Right hindlimb (tissue), 1 donor: ENCODE measurements around the gene SLC16A3.
A peak's percentile ranks its signal among the peaks of the same experiment; 100 is the strongest.

Experiments
- DNase-seq: peaks from one replicate; pipeline ENCODE4 v3.0.0-alpha.2; 2018

The SLC16A3 gene

DNA sequence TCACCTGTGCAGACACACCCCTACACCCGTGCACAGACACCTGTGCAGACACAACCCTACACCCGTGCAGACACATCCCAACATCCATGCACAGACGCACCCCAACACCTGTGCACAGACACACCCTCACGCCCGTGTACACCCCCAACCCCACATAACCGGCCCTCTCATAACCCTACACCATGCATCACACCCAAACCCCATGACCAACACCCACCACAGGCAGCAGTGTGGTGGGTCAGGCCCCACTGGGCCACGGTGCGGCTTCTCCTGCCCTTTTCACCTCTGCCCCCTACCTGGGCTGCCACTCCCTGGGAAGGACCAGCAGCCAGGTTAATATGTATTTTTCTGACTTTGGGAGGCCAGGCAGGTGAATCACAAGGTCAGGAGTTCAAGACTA lies 4.2 kb upstream of the SLC16A3 start:
- no peak for DNase-seq

- peak; percentile 30 for DNase-seq
These were observed 3.3 kb upstream of the SLC16A3 start for GRCh38 chr17:82225368-82226029.

GRCh38 chr17:82226146-82226808 lies 2.6 kb upstream of the SLC16A3 start:
- peak; percentile 20 for DNase-seq

DNA sequence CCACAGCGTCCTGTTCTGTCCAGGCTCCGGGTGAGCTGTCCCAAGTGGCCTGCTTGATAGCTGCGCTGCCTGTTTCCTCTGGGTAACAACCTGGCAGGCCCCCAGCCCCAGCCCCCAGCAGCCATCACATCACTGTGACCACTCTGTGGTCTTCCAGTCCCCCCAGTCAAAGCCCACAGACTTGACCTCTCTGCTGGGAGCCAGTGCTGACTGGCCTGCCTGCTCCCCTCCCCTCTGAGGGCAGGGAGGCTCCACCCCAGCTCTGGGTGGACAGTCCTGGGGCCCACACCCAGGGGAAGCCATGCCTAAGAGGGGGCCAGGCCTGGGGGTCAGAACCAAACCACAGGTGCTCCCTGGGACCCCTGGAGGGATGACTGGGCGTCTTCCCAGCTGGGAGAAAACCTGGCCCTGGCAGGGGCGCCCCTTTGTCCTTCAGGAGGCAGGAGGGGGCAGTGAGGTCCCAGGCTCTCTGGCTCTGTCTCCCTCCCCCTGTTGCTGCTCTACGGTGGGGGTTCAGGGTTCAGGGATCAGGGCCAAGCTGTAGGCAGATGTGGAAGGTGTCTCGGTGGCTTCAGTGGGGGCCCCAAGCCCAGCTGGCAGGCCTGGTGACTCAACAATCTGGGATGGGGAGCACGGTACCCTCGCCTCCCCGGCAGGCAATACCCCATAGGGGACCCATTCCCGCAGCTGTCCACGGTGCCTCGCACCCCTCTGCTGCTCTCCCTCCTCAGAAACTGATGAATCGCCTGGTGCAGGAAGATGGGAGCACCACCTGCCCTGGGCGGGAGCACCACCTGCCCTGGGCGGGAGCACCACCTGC lies 1.8 kb upstream of the SLC16A3 start:
- DNase-seq = peak; percentile 24

DNA sequence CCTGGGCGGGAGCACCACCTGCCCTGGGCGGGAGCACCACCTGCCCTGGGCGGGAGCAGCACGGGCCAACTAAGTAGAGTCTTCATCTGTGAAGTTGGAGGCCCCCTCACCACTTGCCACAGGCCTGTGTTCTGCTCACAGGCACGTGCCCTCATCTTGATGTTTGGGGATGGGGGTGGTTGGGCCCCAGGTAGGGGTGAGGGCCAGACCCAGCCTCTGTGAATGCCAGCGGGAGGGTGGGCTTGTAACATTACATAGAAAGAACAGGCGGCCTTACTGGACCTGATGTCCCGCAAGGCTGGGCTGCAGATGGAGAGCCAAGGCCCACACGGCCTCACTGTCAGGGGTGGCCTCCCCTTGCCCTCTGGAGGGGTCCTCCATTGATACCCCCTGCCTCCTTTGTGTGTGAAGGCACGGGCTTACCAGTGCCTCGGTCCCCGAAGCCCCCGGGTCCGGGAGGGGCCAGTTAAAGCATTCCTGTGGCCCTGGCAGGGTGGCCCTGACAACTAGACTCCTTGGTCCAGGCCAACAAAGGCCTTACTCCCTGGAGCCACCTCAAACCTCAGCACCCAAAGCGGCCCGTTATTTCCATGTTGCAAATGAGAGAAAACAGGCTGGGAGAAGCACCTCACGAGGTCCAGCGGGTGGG lies 1.1 kb upstream of the SLC16A3 start:
- no peak for DNase-seq

DNA sequence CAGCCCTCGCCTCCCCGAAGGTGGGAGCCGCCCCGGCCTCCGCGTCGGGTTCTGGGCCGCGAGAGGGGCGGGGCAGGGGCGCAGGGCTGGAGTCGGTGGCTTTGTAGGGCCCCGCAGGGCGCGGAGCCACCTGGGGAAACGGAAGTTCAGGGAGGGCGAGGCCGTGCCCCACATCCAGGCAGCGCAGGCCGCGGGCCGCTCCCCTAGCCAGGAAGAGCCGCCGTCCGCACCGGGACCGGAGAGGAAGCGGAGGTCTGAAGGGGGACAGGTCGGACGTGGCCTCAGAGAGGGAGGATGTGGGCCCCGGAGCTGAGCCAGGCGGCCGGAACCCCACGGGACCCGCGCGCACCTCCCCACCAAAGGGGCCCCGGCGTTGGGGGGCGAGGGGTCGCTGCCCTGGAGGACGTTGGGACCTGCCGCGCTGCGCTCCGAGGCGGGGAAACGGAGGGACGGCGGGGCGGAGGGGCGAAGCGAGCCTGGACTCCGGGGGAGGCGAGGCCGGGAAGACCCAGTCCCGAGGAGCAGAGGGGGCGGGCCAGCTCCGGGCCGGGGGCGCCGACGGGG lies 482 bp upstream of the SLC16A3 start:
- DNase-seq = peak; percentile 44

DNA sequence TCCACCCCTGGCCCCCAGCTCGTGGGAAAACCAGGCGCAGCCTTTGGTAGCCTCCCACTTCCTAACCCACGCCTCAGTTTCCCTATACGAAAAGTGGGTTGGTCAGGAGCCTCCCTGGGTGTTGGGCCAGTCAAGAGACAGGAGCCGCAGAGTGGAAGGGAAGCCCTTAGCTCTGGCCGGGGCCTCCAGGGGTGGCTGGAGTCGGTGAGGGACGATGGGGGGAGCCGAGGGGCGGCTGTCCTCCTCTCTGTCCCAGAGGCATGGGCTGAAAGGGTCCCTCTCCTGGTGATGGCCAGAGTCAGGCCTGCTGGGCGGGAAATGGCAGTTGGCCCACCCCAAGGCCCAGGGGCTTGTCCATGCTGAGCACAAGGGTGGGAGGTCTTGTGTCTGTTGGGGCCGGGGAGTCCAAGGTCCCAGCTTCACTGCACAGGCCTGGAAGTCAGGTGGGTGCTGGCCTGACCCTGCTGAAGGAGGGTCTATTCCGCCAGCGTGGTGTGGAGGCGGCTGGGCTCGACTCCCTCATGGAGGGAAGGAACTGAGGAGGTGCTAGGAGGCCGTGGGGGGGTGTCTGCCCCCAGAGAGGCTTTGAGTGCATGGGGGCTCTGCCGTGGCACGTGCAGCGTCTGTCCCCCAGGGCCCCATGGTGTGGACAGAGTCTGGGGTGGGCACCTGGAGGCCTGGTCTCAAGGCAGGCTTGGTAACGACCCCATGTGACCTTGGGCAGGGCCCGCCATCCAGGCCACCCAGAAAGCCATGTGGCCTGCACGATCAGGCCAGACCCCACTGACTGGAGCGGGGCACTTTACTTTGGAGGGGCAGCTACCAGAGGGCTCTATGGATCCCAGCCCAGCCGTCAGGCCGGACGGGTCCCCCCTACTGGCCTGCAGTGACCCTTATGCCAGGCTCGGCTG lies 1.1 kb downstream of the SLC16A3 start:
- peak; percentile 43 for DNase-seq

DNA sequence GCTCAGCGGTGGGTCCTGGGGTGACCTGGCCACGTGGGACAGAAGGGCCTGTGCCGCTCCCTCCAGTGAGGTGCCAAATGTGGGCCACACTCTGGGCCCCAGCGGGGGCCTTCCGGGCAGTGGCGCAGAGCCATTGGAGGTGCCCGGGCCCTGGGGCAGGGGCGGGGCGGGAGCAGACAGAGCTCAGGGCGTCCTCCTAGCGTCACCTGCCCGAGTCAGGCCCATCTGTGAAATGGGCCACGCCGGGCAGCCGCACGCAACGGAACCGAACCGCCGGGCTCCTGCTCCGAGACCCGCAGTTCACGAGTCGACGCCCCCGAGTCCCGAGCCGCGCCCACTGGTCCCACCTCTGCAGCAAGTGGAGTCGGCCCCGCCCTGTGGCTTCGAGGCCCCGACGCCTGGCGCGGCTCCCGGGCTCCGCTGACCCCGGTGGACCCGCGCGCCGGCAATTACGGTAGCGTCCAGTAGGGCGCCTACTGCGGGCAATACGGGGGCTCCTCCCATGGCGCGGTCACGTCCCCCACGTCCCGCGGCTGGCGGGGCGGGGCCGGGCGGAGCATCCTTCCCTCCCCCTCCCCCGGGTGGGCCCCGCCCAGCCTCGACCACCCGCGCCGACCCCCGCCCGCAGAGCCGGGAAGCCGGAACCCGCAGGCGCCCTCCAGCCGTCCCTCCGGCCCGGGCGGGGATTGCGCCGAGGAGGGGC lies 1.9 kb downstream of the SLC16A3 start:
- peak; percentile 89 for DNase-seq

DNA sequence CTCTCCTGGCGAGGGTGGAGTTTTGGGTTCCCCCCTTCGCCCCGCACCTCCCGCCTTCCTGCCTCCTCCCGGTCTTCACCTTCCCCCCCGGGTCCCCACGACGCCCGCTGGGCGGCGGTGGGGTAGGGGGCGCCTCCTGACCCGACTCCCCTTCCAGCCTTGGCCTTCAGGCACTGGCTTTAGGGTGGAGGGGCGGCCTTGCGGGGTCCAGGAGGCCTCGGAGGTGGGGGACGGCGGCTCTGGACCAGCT lies 2.4 kb downstream of the SLC16A3 start:
- no peak for DNase-seq

DNA sequence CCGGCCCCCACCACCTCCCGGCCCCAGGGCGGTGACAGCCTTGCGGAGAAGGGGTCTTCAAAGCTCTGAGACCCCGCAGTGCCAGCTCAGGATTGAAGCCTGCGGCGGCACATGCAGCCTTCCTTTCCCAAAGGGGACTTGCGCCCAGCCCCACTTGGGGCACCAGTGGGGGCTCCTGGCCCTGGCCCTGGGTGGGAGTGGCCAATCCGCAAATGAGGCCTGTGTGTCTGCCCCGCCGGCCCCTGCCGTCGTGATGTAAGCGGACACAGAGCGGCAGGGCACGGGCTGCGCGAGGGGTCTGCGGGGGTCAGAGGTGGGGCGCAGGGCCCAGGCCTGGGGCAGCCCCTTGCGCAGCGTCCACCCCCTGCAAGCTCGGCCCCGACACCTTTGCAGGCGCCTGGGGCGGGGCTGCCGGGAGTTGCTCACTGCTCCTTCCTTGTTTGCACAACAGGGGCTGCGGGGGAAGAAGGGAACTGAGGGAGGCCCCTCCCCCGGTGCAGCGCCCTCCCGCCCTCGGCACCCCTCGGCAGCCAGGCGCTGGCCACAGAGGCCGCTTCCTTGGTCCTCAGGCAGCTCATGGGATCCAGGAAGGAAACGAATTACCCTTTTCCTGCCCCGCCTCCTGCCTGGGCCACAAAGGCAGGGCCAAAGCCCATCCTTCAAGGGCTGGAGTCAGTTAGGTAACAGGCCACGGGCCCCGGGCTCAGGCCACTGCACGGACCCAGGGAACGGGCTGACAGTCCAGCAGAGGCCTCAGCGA lies 2.9 kb downstream of the SLC16A3 start:
- DNase-seq = peak; percentile 73

DNA sequence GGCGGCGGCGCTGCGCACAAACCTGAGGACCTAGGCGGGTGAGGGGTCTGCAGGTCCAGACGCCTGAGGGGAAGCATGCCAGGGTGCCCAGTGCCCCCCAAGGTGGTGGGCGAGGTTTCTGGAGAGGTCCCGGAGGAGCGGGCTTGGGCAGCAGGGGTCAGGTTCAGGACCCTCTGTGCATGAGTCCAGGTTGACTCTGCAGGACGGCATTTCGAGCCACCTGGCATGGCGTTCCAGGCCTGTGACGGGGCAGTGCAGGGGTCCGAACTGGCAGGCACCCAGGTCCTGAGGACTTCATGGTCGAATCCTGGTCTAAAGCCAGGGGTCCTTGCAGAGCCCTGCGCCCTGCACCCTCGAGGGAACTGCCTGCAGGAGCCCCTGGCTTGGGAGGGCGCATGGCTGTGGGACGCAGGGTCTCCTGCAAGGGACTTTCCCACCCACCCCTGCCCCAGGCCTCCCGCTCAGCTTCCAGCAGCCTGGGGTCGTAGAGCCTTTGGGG lies 3.5 kb downstream of the SLC16A3 start:
- peak; percentile 40 for DNase-seq

DNA sequence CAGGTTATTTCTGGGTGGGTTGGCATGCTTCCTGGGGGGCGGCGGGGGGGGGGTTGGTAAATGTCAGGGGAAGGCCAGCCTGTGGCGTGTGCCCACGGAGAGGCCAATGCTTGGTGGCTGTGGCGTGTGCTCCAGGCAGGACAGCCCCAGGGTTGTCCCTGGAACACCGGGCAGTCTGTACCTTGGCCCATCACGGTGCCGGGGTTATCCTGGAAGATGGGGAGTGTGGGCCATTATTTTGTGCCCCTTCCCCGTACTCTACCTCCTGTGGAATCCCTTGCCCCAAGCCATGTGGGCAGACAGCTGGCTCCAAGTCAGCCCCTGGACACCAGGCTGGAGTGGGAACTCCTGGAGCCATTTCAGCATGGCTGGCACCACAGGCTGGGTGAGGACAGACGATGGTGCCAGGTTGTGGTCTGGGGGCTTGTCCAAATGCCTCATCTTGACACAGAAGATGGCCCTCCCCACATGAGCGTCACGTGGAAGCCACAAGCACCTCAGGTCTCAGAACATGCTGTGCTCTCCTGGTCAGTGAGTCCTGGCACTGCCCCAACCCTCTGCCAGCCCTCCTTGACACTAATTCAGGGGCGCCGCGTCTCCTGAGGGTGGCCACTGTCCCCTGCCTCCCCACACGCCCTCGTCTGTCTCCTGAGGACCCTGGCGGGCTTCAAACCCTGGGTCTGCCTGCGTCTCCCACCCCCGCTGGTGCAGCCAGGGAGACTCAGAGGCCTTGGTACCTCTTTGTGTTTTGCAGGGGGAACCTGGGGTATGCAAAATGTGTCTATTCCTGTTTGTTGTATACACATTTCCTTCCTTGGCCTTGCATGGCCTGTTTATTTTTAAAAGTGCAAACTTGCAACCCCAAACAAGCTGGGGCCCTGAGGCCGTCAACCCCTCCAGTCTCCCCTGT lies 4.3 kb downstream of the SLC16A3 start:
- peak; percentile 33 for DNase-seq

DNA sequence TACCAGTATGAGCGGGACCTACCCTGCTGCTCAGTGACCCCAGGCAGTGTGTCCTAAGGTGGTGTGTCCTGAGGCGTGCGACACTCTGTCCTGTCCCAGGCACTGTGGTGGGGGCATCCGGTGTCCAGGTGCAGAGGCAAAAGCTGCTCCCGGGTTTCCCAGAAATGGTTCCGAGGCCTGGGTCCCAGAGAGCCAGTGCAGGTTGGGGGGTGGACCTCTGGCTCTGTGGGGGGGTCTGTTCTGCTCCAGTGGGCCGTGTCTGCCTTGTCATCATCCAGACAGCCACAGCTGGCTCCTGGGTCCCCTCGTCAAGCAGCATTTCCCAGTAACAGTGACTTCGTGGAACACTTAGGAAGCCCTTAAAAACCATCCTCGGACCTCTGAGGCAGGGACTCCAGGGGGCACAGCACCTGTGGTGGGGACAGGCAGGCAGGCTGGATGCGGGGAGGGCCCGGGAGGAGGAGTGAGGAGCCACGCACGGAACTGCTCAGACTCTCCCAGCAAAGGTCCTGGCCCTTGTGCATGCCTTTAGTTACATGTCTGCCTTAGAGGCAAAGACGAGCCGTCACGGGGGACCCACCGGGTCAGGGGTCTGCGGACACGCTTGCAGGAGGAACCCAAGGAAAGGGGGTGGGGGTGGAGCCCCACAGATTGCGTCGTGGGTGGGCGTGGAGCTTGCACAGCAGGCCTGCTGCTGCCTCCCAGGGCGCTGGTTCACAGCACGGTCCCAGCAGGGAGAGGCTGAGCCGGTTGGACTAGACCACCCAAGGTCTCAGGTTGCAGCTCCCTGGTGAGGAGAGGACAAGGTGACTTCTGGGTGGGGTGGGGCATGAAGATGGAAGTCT lies 5.6 kb downstream of the SLC16A3 start:
- DNase-seq = peak; percentile 20

GRCh38 chr17:82235056-82235774 lies 6.4 kb downstream of the SLC16A3 start:
- no peak for DNase-seq

- DNase-seq = no peak
These were observed 6.9 kb downstream of the SLC16A3 start for GRCh38 chr17:82235775-82236141.

DNA sequence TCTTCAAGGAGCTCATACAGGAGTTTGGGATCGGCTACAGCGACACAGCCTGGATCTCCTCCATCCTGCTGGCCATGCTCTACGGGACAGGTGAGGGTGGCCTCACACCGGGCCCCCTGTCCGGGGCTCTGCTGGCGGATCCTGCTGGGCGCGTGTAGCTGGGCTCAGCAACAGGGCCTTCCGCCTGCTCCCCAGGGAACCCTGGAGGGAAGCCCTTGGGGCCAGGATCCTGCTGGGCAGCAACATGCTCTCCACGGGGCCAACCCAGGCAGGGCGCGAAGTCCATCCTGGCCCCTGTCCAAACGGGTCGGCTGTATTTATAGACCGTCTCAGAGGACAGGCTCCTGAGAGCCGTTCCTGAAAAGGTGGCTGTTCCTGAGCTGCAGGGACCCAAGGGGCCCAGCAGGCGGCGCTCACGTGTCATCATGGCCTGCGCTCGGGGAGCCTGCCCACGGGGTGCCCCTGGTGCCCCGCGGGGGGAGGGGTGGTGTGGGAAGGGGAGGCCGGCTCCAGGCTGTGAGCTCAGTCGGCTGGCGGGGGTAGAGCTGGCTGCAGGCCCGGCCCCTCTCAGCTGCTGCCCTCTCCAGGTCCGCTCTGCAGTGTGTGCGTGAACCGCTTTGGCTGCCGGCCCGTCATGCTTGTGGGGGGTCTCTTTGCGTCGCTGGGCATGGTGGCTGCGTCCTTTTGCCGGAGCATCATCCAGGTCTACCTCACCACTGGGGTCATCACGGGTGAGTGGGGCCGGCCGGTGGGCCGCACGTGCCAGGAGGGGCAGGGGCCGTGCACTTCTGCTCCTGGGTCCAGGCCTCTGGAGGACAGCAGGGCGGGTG lies 7.5 kb downstream of the SLC16A3 start:
- DNase-seq = peak; percentile 81
